ENCODE measurements around the gene GMNN. TPM values are rescaled to one million over a fixed set of nuclear protein-coding genes. Genes with fewer than 3 reads are reported as not detected.

The GMNN gene
- total RNA-seq, 4 donors from 2014 or later, result 8.7 to 28.2 (median 17.4) TPM

DNA sequence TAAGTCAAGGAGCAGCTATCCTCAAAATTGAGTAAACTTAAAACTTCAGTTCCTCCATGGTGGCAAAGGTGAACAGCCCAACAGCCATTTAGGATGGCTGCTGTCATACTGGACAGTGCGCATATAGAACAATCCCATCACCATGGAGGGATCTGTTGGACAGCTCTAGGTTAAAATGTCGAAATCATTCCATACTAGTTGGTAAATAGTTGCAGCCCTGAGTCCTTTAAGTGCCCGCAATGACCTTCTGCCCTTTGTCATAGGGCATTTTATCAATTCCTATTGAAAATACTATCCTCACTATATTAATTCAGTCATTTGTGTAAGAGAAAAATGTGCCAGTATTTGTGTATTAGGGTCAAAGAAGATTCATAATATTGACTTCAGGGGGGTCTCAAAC is 32.8 kb downstream of the GMNN start:
- H3K36me3 ChIP-seq, result no peaks in the 10 kb centered on the region
- TF ChIP-seq, protein P1, sequence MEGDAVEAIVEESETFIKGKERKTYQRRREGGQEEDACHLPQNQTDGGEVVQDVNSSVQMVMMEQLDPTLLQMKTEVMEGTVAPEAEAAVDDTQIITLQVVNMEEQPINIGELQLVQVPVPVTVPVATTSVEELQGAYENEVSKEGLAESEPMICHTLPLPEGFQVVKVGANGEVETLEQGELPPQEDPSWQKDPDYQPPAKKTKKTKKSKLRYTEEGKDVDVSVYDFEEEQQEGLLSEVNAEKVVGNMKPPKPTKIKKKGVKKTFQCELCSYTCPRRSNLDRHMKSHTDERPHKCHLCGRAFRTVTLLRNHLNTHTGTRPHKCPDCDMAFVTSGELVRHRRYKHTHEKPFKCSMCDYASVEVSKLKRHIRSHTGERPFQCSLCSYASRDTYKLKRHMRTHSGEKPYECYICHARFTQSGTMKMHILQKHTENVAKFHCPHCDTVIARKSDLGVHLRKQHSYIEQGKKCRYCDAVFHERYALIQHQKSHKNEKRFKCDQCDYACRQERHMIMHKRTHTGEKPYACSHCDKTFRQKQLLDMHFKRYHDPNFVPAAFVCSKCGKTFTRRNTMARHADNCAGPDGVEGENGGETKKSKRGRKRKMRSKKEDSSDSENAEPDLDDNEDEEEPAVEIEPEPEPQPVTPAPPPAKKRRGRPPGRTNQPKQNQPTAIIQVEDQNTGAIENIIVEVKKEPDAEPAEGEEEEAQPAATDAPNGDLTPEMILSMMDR (IDR thresholded peaks at IDR 0.05), result no peak
- TF ChIP-seq POLR2A (IDR thresholded peaks at IDR 0.05), result no peak
- intact Hi-C loops (cut with DNase I; ENCODE audit: low total_unique reads), result no loop called here
- H3K27me3 ChIP-seq, result no peaks in the 10 kb centered on the region
- H3K27ac ChIP-seq, result no peak overlapping the region
- no peaks in the 10 kb centered on the region for H3K4me1 ChIP-seq
- no peak for DNase-seq
- H3K4me3 ChIP-seq, result no peak overlapping the region
- no peaks in the 10 kb centered on the region for H3K9me3 ChIP-seq

DNA sequence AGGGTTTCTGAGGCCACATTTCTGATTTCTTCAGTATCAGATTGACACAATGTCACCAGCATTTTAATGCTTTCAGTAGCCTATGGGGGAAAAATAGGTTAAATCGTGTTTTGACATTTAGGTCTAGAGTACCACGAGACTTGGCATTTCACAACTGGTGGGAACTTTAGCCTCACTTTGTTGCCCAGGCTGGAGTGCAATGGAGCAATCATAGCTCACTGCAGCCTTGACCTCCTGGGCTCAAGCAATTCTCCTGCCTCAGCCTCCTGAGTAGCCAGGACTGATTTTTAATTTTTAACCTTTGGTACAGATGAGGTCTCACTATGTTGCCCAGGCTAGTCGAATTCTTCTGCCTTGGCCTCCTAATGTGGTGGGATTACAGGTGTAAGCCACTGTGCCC is 35.0 kb downstream of the GMNN start:
- H3K4me3 ChIP-seq, result no peak overlapping the region
- no peaks in the 10 kb centered on the region for H3K9me3 ChIP-seq
- H3K27ac ChIP-seq, result no peak overlapping the region
- intact Hi-C loops (cut with DNase I; ENCODE audit: low total_unique reads), result no loop called here
- no peak for TF ChIP-seq POLR2A (IDR thresholded peaks at IDR 0.05)
- TF ChIP-seq, protein P1 (IDR thresholded peaks at IDR 0.05), result no peak
- H3K27me3 ChIP-seq, result no peaks in the 10 kb centered on the region
- H3K4me1 ChIP-seq, result no peaks in the 10 kb centered on the region
- H3K36me3 ChIP-seq, result no peaks in the 10 kb centered on the region
- DNase-seq, result no peak

DNA sequence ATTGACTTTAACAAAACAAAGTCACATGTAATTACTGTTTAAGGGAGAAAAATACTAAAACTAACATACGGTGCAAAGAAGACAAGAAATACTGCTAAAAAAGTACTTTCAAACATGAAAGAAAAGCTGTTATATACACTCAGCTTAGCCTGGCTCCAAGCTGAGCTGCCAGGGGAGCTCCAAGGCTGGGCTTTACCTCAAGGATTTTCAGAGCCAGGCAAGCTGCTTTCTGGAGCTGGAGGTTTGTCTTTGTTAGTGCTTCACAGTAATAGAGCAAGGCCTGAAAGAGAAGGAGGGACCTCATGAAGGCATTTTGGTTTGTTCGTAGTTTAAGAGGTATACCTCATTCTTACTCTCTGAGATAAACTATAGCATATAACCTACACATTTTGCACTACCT is 43.6 kb downstream of the GMNN start:
- TF ChIP-seq, protein P1 (IDR thresholded peaks at IDR 0.05), result no peak
- no peak for TF ChIP-seq POLR2A (IDR thresholded peaks at IDR 0.05)
- H3K9me3 ChIP-seq, result no peaks in the 10 kb centered on the region
- DNase-seq, result no peak
- no peaks in the 10 kb centered on the region for H3K27me3 ChIP-seq
- H3K4me3 ChIP-seq, result no peak overlapping the region
- no peaks in the 10 kb centered on the region for H3K36me3 ChIP-seq
- intact Hi-C loops (cut with DNase I; ENCODE audit: low total_unique reads), result no loop called here
- H3K27ac ChIP-seq, result no peak overlapping the region
- H3K4me1 ChIP-seq, result no peaks in the 10 kb centered on the region

DNA sequence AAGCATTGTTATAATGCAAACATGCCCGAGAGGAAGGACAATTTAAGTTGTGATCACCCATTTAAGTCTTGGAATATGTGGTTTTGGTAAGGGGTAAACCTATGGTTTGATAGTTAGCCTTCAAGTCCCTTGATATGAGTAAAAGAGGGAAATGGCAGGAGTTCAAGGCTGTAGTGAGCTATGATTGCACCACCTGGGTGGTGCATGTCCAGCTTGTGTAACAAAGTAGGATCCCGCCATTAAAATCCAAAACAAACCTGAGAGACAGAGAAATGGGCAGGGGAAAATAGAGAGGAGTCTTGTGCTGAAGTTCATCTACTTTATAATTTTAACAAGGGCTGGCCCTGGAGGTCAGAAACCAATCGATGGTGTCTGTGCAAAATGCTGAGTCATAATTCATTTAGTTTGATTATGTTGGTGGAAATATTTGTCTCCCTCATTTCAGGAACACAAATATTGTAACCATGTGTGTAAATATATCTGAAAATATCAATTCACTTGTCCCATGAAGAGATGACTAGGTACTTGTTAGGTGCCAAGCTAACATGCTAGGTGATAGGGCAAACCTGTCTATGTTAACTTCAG is 47.2 kb downstream of the GMNN start:
- TF ChIP-seq, protein P1 (IDR thresholded peaks at IDR 0.05), result no peak
- TF ChIP-seq POLR2A (IDR thresholded peaks at IDR 0.05), result no peak

DNA sequence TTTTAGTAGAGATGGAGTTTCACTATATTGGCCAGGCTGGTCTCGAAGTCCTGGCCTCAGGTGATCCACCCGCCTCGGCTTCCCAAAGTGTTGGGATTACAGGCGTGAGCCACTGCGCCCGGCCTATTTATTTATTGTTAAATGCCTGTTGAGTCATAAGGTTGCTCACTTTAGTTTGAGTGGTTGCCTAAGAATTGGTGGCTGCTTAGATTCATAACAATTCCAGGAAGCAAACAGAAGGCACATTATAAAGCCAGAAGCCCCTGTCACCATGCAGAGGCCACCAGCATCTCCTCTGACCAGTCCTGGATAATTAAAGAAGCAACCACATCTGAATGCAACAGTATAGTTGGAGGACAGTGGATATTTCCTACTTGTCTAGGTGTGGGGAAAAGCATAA is 48.0 kb downstream of the GMNN start:
- Histone ChIP-seq H3K27me3 (no peaks in the 10 kb centered on the region), H3K27ac (no peak overlapping the region), H3K4me3 (no peak overlapping the region), H3K36me3 (no peaks in the 10 kb centered on the region), H3K4me1 (no peaks in the 10 kb centered on the region), H3K9me3 (no peaks in the 10 kb centered on the region)
- intact Hi-C loops (cut with DNase I; ENCODE audit: low total_unique reads), result no loop called here
- no peak for TF ChIP-seq POLR2A (IDR thresholded peaks at IDR 0.05)
- TF ChIP-seq, protein P1 (IDR thresholded peaks at IDR 0.05), result no peak
- no peak for DNase-seq

More for the DNA sequence above, 47.2 kb downstream of the GMNN start:
- intact Hi-C loops (cut with DNase I; ENCODE audit: low total_unique reads), result no loop called here
- no peaks in the 10 kb centered on the region for H3K27me3 ChIP-seq
- H3K9me3 ChIP-seq, result no peaks in the 10 kb centered on the region
- no peak overlapping the region for H3K4me3 ChIP-seq
- H3K4me1 ChIP-seq, result no peaks in the 10 kb centered on the region
- no peak overlapping the region for H3K27ac ChIP-seq
- DNase-seq, result no peak
- H3K36me3 ChIP-seq, result no peaks in the 10 kb centered on the region

Data from uterus (tissue), 4 donors.